Measurements from ENCODE around the gene SH3RF1.
"Not testable (repeated sequence)": the region's sequence is repeated elsewhere in the genome, so short reads cannot be mapped to it uniquely, and the experiment has no call there.

The SH3RF1 gene

GRCh38 chr4:169185133-169185956, 85.4 kb downstream of the SH3RF1 start:
- H3K4me3 ChIP-seq (ENCODE audit: control insufficient read depth, low read depth, low read length): no peak overlapping the region
- DNase-seq (ENCODE audit: low read depth): no peak
- TF ChIP-seq CTCF (IDR thresholded peaks at IDR 0.05; ENCODE audit: control insufficient read depth, insufficient read depth, low read depth, low read length, missing control alignments): no peak

- DNase-seq (ENCODE audit: low read depth): no peak
- TF ChIP-seq CTCF (IDR thresholded peaks at IDR 0.05; ENCODE audit: control insufficient read depth, insufficient read depth, low read depth, low read length, missing control alignments): no peak
- H3K4me3 ChIP-seq (ENCODE audit: control insufficient read depth, low read depth, low read length): no peak overlapping the region
Measured at GRCh38 chr4:169184686-169185085, 86.1 kb downstream of the SH3RF1 start.

GRCh38 chr4:169184236-169184635, 86.5 kb downstream of the SH3RF1 start:
- no peak for DNase-seq (ENCODE audit: low read depth)
- no peak overlapping the region for H3K4me3 ChIP-seq (ENCODE audit: control insufficient read depth, low read depth, low read length)
- no peak for TF ChIP-seq CTCF (IDR thresholded peaks at IDR 0.05; ENCODE audit: control insufficient read depth, insufficient read depth, low read depth, low read length, missing control alignments)

GRCh38 chr4:169183581-169183980, 87.2 kb downstream of the SH3RF1 start:
- TF ChIP-seq CTCF (IDR thresholded peaks at IDR 0.05; ENCODE audit: control insufficient read depth, insufficient read depth, low read depth, low read length, missing control alignments): no peak
- H3K4me3 ChIP-seq (ENCODE audit: control insufficient read depth, low read depth, low read length): no peak overlapping the region
- DNase-seq (ENCODE audit: low read depth): no peak

GRCh38 chr4:169179609-169180521, 90.9 kb downstream of the SH3RF1 start:
- H3K4me3 ChIP-seq (ENCODE audit: control insufficient read depth, low read depth, low read length): no peak overlapping the region
- TF ChIP-seq CTCF (IDR thresholded peaks at IDR 0.05; ENCODE audit: control insufficient read depth, insufficient read depth, low read depth, low read length, missing control alignments): no peak
- no peak for DNase-seq (ENCODE audit: low read depth)

GRCh38 chr4:169178092-169178491, 92.7 kb downstream of the SH3RF1 start:
- DNase-seq (ENCODE audit: low read depth); H3K4me3 ChIP-seq (ENCODE audit: control insufficient read depth, low read depth, low read length): not testable (repeated sequence)

- no peak for TF ChIP-seq CTCF (IDR thresholded peaks at IDR 0.05; ENCODE audit: control insufficient read depth, insufficient read depth, low read depth, low read length, missing control alignments)
- no peak for DNase-seq (ENCODE audit: low read depth)
- H3K4me3 ChIP-seq (ENCODE audit: control insufficient read depth, low read depth, low read length): no peak overlapping the region
Measured at GRCh38 chr4:169175476-169175875, 95.3 kb downstream of the SH3RF1 start.

Data from AG09309 (cell line).